Endothelial cell of umbilical vein (primary cell): ENCODE data around the gene WASHC2A.

ENCODE experiments used
- CTCF ChIP-seq, 2 donors: IDR thresholded peaks; 1 replicate in 1 of 2; 2 replicates in 1 of 2; pipeline ENCODE4 v1.5.1; 2011; ENCODE audit warnings: low read length in 2 of 2, mild to moderate bottlenecking in 2 of 2, moderate library complexity in 2 of 2, control low read depth in 1 of 2, inconsistent platforms in 1 of 2, low read depth in 1 of 2; ENCODE audit not compliant: insufficient read depth in 1 of 2; ENCODE audit errors: extremely low read depth in 1 of 2
- EZH2 ChIP-seq: IDR thresholded peaks from 2 replicates; pipeline ENCODE4 v1.6.1; 2012; ENCODE audit warnings: borderline replicate concordance, low read depth, mild to moderate bottlenecking, moderate library complexity, low read length, inconsistent platforms; ENCODE audit not compliant: severe bottlenecking
- MAX ChIP-seq: IDR thresholded peaks from 2 replicates; pipeline ENCODE4 v1.6.1; 2011; ENCODE audit not compliant: insufficient read depth, insufficient read length
- MYC ChIP-seq: IDR thresholded peaks from one replicate; pipeline ENCODE4 v1.6.1; 2011; ENCODE audit warnings: mild to moderate bottlenecking, low read depth, low read length
- POLR2A ChIP-seq: IDR thresholded peaks from 2 replicates; pipeline ENCODE4 v1.6.1; 2012; ENCODE audit warnings: low read depth, mild to moderate bottlenecking, control low read depth, low read length
- POLR2AphosphoS5 ChIP-seq: IDR thresholded peaks from 2 replicates; pipeline ENCODE4 v1.6.1; 2012; ENCODE audit warnings: low read depth, mild to moderate bottlenecking, control low read depth, low read length, moderate library complexity; ENCODE audit not compliant: insufficient read depth

GRCh38 chr10:50027195-50027594 lies 40.6 kb upstream of the WASHC2A start:
- TF ChIP-seq CTCF (IDR thresholded peaks at IDR 0.05; ENCODE audit: extremely low read depth in 1 of 2, insufficient read depth in 1 of 2, low read depth in 1 of 2, low read length in 2 of 2) (no peak), POLR2A (no peak), POLR2AphosphoS5 (no peak), EZH2 (no peak), MAX (no peak), MYC (no peak)
